SU-DHL-6 (cell line): ENCODE measurements around the gene ZNF239.

Experiments used
- H2AFZ ChIP-seq: fragments of 200-600 bp; sonication (generic); 2 replicates; pipeline ENCODE4 v1.6.1; 2014; ENCODE audit warnings: low read depth, mild to moderate bottlenecking, moderate library complexity, mixed read lengths, antibody characterized with exemption, low read length; ENCODE audit not compliant: severe bottlenecking
- H3F3A ChIP-seq: fragments of 200-600 bp; shearing (Covaris generic); 2 replicates; pipeline ENCODE4 v1.6.0; 2016; ENCODE audit warnings: antibody characterized with exemption, mild to moderate bottlenecking; ENCODE audit not compliant: insufficient read depth
- H3K27ac ChIP-seq: fragments of 200-600 bp; sonication (generic); 2 replicates; pipeline ENCODE4 v1.5.1; 2016; ENCODE audit warnings: low read depth, mild to moderate bottlenecking, low read length, moderate library complexity, mixed read lengths
- H3K27me3 ChIP-seq: fragments of 200-600 bp; sonication (generic), shearing (Covaris generic); 2 replicates; pipeline ENCODE4 v1.6.0; 2014; ENCODE audit warnings: mild to moderate bottlenecking, low read length
- H3K36me3 ChIP-seq: fragments of 200-600 bp; sonication (generic); 2 replicates; pipeline ENCODE4 v1.6.1; 2014; ENCODE audit warnings: mild to moderate bottlenecking, low read length, mixed read lengths
- H3K4me2 ChIP-seq: fragments of 300-600, 200-600 bp; shearing (Covaris generic), sonication (generic); 2 replicates; pipeline ENCODE4 v1.6.0; 2014; ENCODE audit warnings: low read length, low read depth, mild to moderate bottlenecking; ENCODE audit not compliant: poor library complexity, severe bottlenecking
- H3K4me3 ChIP-seq: fragments of 200-600 bp; sonication (generic); 2 replicates; pipeline ENCODE4 v1.5.1; 2014; ENCODE audit warnings: antibody characterized with exemption, low read length, mild to moderate bottlenecking, mixed read lengths; ENCODE audit not compliant: insufficient read depth, poor library complexity, severe bottlenecking
- H3K79me2 ChIP-seq: fragments of 200-600 bp; sonication (generic); 2 replicates; pipeline ENCODE4 v1.6.1; 2014; ENCODE audit warnings: mild to moderate bottlenecking, low read length, moderate library complexity; ENCODE audit not compliant: insufficient read depth
- H3K9ac ChIP-seq: fragments of 200-600 bp; sonication (generic); 2 replicates; pipeline ENCODE4 v1.7.0; 2014; ENCODE audit warnings: mild to moderate bottlenecking, low read length
- H3K9me2 ChIP-seq: fragments of 200-600 bp; sonication (generic); replicated peaks from 2 replicates; pipeline ENCODE4 v1.6.1; 2014; ENCODE audit warnings: low read length; ENCODE audit not compliant: insufficient read depth
- H3K9me3 ChIP-seq: fragments of 200-600 bp; sonication (generic); 2 replicates; pipeline ENCODE4 v1.6.1; 2014; ENCODE audit warnings: low read length, mixed read lengths; ENCODE audit not compliant: insufficient read depth
- H4K20me1 ChIP-seq: fragments of 200-600 bp; sonication (generic); 2 replicates; pipeline ENCODE4 v1.6.1; 2014; ENCODE audit warnings: low read depth, mild to moderate bottlenecking, antibody characterized with exemption, low read length, moderate library complexity, mixed read lengths
- CTCF ChIP-seq: fragments of 200-600 bp; sonication (generic); IDR thresholded peaks from one replicate; pipeline ENCODE4 v1.5.1; 2017; ENCODE audit warnings: antibody characterized with exemption, mild to moderate bottlenecking, low read length, moderate library complexity; ENCODE audit not compliant: insufficient read depth, poor library complexity, severe bottlenecking
- EZH2phosphoT487 ChIP-seq: fragments of 200-600 bp; sonication (generic), shearing (Covaris generic); conservative IDR thresholded peaks from 2 replicates; pipeline ENCODE4 v1.6.1; 2018; ENCODE audit warnings: mild to moderate bottlenecking, antibody characterized with exemption, low read length, moderate library complexity, mixed read lengths

ZNF239 gene

DNA sequence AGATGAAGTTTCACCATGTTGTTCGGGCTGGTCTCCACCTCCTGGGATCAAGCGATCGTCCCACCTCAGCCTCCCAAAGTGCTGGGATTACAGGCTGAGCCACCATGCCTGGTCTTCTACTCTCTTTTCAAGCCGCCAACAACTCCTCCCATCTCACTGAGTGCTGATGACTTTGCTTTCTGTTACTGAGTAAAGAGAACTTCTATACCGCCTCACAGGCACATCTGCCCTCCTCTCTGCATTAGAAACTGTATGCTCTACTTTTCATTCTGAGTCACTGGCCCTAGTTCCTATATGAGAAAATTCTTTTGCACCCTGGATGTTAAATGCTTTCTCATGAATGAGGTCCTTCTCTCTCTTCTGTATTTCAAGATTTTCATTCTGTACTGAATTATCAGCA lies 2.2 kb upstream of the ZNF239 start:
- H3K36me3 ChIP-seq: no peaks in the 10 kb centered on the region
- H3F3A ChIP-seq: no peaks in the 10 kb centered on the region
- 0 out of 2 replicates have a peak, but pooled peaks cover 6% of the 10 kb centered on the region for H3K79me2 ChIP-seq
- TF ChIP-seq EZH2phosphoT487 (no peak), CTCF (no peak)
- H3K9me2 ChIP-seq: no peaks in the 10 kb centered on the region
- H3K9ac ChIP-seq: no peak overlapping the region
- no peak overlapping the region for H3K4me3 ChIP-seq
- no peak overlapping the region for H3K4me2 ChIP-seq
- H2AFZ ChIP-seq: no peak overlapping the region
- H3K27me3 ChIP-seq: no peaks in the 10 kb centered on the region
- no peaks in the 10 kb centered on the region for H3K9me3 ChIP-seq
- H3K27ac ChIP-seq: no peak overlapping the region
- H4K20me1 ChIP-seq: no peaks in the 10 kb centered on the region

GRCh38 chr10:43576062-43576461 lies 1.6 kb upstream of the ZNF239 start:
- H3K4me3 ChIP-seq: no peak overlapping the region
- no peaks in the 10 kb centered on the region for H3K9me2 ChIP-seq
- no peak overlapping the region for H2AFZ ChIP-seq
- H4K20me1 ChIP-seq: no peaks in the 10 kb centered on the region
- H3K27me3 ChIP-seq: no peaks in the 10 kb centered on the region
- H3K27ac ChIP-seq: no peak overlapping the region
- 0 out of 2 replicates have a peak, but pooled peaks cover 6% of the 10 kb centered on the region for H3K79me2 ChIP-seq
- H3K36me3 ChIP-seq: no peaks in the 10 kb centered on the region
- TF ChIP-seq EZH2phosphoT487: no peak
- no peak for TF ChIP-seq CTCF
- H3K9me3 ChIP-seq: no peaks in the 10 kb centered on the region
- no peak overlapping the region for H3K9ac ChIP-seq
- H3F3A ChIP-seq: no peaks in the 10 kb centered on the region
- no peak overlapping the region for H3K4me2 ChIP-seq

GRCh38 chr10:43574906-43575305 lies 490 bp upstream of the ZNF239 start:
- 0 out of 2 replicates have a peak, but pooled peaks cover 6% of the 10 kb centered on the region for H3K79me2 ChIP-seq
- peak overlapping the region; percentile 59 for H3K4me3 ChIP-seq
- peak overlapping the region; percentile 93 for H2AFZ ChIP-seq

More at GRCh38 chr10:43574906-43575305, 490 bp upstream of the ZNF239 start:
- no peaks in the 10 kb centered on the region for H3K9me3 ChIP-seq
- no peaks in the 10 kb centered on the region for H3K36me3 ChIP-seq
- H3K9ac ChIP-seq: peak overlapping the region; percentile 58
- peak overlapping the region; percentile 75 for H3K4me2 ChIP-seq
- no peaks in the 10 kb centered on the region for H4K20me1 ChIP-seq
- no peak for TF ChIP-seq CTCF
- no peak for TF ChIP-seq EZH2phosphoT487
- no peak overlapping the region for H3K27ac ChIP-seq
- H3K27me3 ChIP-seq: no peaks in the 10 kb centered on the region
- H3F3A ChIP-seq: no peaks in the 10 kb centered on the region
- no peaks in the 10 kb centered on the region for H3K9me2 ChIP-seq
